ENCODE results near the gene ETNK2. TPM values are rescaled to one million over a fixed set of nuclear protein-coding genes. Genes with fewer than 3 reads are reported as not detected.

Gene ETNK2
- total RNA-seq (2014; rRNA removed; shearing (Covaris generic); ENCODE audit: low replicate concordance): not detected in 2 replicates

GRCh38 chr1:204151552-204152309, at the start of gene ETNK2:
TSS of gene ETNK2 (minus strand) at chr1:204152044. CDS start at chr1:204151852, 192 bp downstream.
- Histone ChIP-seq H3K4me1 (ENCODE audit: low read length) (no peaks in the 10 kb centered on the region), H3K4me3 (ENCODE audit: low read length) (no peak within 1 kb of the TSS), H3K9ac (ENCODE audit: low read length) (no peak within 1 kb of the TSS), H3K9me2 (replicated peaks; ENCODE audit: insufficient read depth, low read length) (no peaks in the 10 kb centered on the region), H3K4me2 (ENCODE audit: low read depth, low read length, poor library complexity, severe bottlenecking) (no peak within 1 kb of the TSS), H3K27ac (ENCODE audit: low read length) (no peak within 1 kb of the TSS), H3K79me2 (ENCODE audit: low read length) (no peaks in the 10 kb centered on the region), H3K36me3 (ENCODE audit: insufficient read depth, low read length) (no peaks in the 10 kb centered on the region), H3K27me3 (ENCODE audit: low read length) (no peaks in the 10 kb centered on the region), H2AFZ (ENCODE audit: low read length) (no peak within 1 kb of the TSS), H4K20me1 (ENCODE audit: insufficient read depth, low read depth, low read length) (no peaks in the 10 kb centered on the region), H3K9me3 (ENCODE audit: low read length) (no peaks in the 10 kb centered on the region)
- no peak for DNase-seq

GRCh38 chr1:204201348-204202040, 49.6 kb upstream of the ETNK2 start:
- Histone ChIP-seq H2AFZ (ENCODE audit: low read length) (no peak overlapping the region), H4K20me1 (ENCODE audit: insufficient read depth, low read depth, low read length) (no peaks in the 10 kb centered on the region), H3K79me2 (ENCODE audit: low read length) (no peaks in the 10 kb centered on the region), H3K27me3 (ENCODE audit: low read length) (no peaks in the 10 kb centered on the region), H3K4me3 (ENCODE audit: low read length) (no peak overlapping the region), H3K9ac (ENCODE audit: low read length) (no peak overlapping the region), H3K27ac (ENCODE audit: low read length) (no peak overlapping the region), H3K4me2 (ENCODE audit: low read depth, low read length, poor library complexity, severe bottlenecking) (no peak overlapping the region), H3K4me1 (ENCODE audit: low read length) (no peaks in the 10 kb centered on the region), H3K36me3 (ENCODE audit: insufficient read depth, low read length) (no peaks in the 10 kb centered on the region), H3K9me2 (replicated peaks; ENCODE audit: insufficient read depth, low read length) (no peaks in the 10 kb centered on the region), H3K9me3 (ENCODE audit: low read length) (no peaks in the 10 kb centered on the region)
- DNase-seq: no peak

- no peak overlapping the region for H3K27ac ChIP-seq (ENCODE audit: low read length)
- H3K4me3 ChIP-seq (ENCODE audit: low read length): no peak overlapping the region
- H3K9me3 ChIP-seq (ENCODE audit: low read length): no peaks in the 10 kb centered on the region
- no peak overlapping the region for H3K9ac ChIP-seq (ENCODE audit: low read length)
- no peaks in the 10 kb centered on the region for H4K20me1 ChIP-seq (ENCODE audit: insufficient read depth, low read depth, low read length)
- H2AFZ ChIP-seq (ENCODE audit: low read length): no peak overlapping the region
- no peaks in the 10 kb centered on the region for H3K4me1 ChIP-seq (ENCODE audit: low read length)
- no peak overlapping the region for H3K4me2 ChIP-seq (ENCODE audit: low read depth, low read length, poor library complexity, severe bottlenecking)
- no peak for DNase-seq
- no peaks in the 10 kb centered on the region for H3K9me2 ChIP-seq (replicated peaks; ENCODE audit: insufficient read depth, low read length)
- H3K27me3 ChIP-seq (ENCODE audit: low read length): no peaks in the 10 kb centered on the region
- no peaks in the 10 kb centered on the region for H3K36me3 ChIP-seq (ENCODE audit: insufficient read depth, low read length)
- no peaks in the 10 kb centered on the region for H3K79me2 ChIP-seq (ENCODE audit: low read length)
These were observed 47.7 kb upstream of the ETNK2 start for GRCh38 chr1:204199579-204199978.

- H3K79me2 ChIP-seq (ENCODE audit: low read length): no peaks in the 10 kb centered on the region
- no peaks in the 10 kb centered on the region for H3K4me1 ChIP-seq (ENCODE audit: low read length)
- H4K20me1 ChIP-seq (ENCODE audit: insufficient read depth, low read depth, low read length): no peaks in the 10 kb centered on the region
- H3K9ac ChIP-seq (ENCODE audit: low read length): no peak overlapping the region
- H3K9me3 ChIP-seq (ENCODE audit: low read length): no peaks in the 10 kb centered on the region
- H3K27me3 ChIP-seq (ENCODE audit: low read length): no peaks in the 10 kb centered on the region
- no peak overlapping the region for H3K4me3 ChIP-seq (ENCODE audit: low read length)
- H3K9me2 ChIP-seq (replicated peaks; ENCODE audit: insufficient read depth, low read length): no peaks in the 10 kb centered on the region
- H3K4me2 ChIP-seq (ENCODE audit: low read depth, low read length, poor library complexity, severe bottlenecking): no peak overlapping the region
- H3K27ac ChIP-seq (ENCODE audit: low read length): no peak overlapping the region
- H3K36me3 ChIP-seq (ENCODE audit: insufficient read depth, low read length): no peaks in the 10 kb centered on the region
- no peak for DNase-seq
- H2AFZ ChIP-seq (ENCODE audit: low read length): no peak overlapping the region
These were observed 46.8 kb upstream of the ETNK2 start for GRCh38 chr1:204198348-204199340.

- Histone ChIP-seq H3K27ac (ENCODE audit: low read length) (no peak overlapping the region), H3K4me1 (ENCODE audit: low read length) (no peaks in the 10 kb centered on the region), H3K4me2 (ENCODE audit: low read depth, low read length, poor library complexity, severe bottlenecking) (no peak overlapping the region), H3K27me3 (ENCODE audit: low read length) (no peaks in the 10 kb centered on the region), H3K79me2 (ENCODE audit: low read length) (no peaks in the 10 kb centered on the region), H3K9ac (ENCODE audit: low read length) (no peak overlapping the region), H3K4me3 (ENCODE audit: low read length) (no peak overlapping the region), H3K9me3 (ENCODE audit: low read length) (no peaks in the 10 kb centered on the region), H2AFZ (ENCODE audit: low read length) (no peak overlapping the region), H3K9me2 (replicated peaks; ENCODE audit: insufficient read depth, low read length) (no peaks in the 10 kb centered on the region), H4K20me1 (ENCODE audit: insufficient read depth, low read depth, low read length) (no peaks in the 10 kb centered on the region), H3K36me3 (ENCODE audit: insufficient read depth, low read length) (no peaks in the 10 kb centered on the region)
- DNase-seq: no peak
These were observed 45.2 kb upstream of the ETNK2 start for GRCh38 chr1:204197068-204197467.

GRCh38 chr1:204196068-204196795, 44.4 kb upstream of the ETNK2 start, which contains the start of gene KISS1:
TSS of gene KISS1 (minus strand) at chr1:204196491. CDS start at chr1:204192876, 3,615 bp downstream.
- Histone ChIP-seq H3K4me2 (ENCODE audit: low read depth, low read length, poor library complexity, severe bottlenecking) (no peak within 1 kb of the TSS), H3K9me2 (replicated peaks; ENCODE audit: insufficient read depth, low read length) (no peaks in the 10 kb centered on the region), H3K9ac (ENCODE audit: low read length) (no peak within 1 kb of the TSS), H3K27me3 (ENCODE audit: low read length) (no peaks in the 10 kb centered on the region), H3K9me3 (ENCODE audit: low read length) (no peaks in the 10 kb centered on the region), H3K79me2 (ENCODE audit: low read length) (no peaks in the 10 kb centered on the region), H4K20me1 (ENCODE audit: insufficient read depth, low read depth, low read length) (no peaks in the 10 kb centered on the region), H3K4me1 (ENCODE audit: low read length) (no peaks in the 10 kb centered on the region), H3K4me3 (ENCODE audit: low read length) (no peak within 1 kb of the TSS), H3K36me3 (ENCODE audit: insufficient read depth, low read length) (no peaks in the 10 kb centered on the region), H3K27ac (ENCODE audit: low read length) (no peak within 1 kb of the TSS), H2AFZ (ENCODE audit: low read length) (no peak within 1 kb of the TSS)
- no peak for DNase-seq

GRCh38 chr1:204194771-204195170, 42.9 kb upstream of the ETNK2 start:
- Histone ChIP-seq H2AFZ (ENCODE audit: low read length) (no peak overlapping the region), H3K9me2 (replicated peaks; ENCODE audit: insufficient read depth, low read length) (no peaks in the 10 kb centered on the region), H3K27ac (ENCODE audit: low read length) (no peak overlapping the region), H3K36me3 (ENCODE audit: insufficient read depth, low read length) (no peaks in the 10 kb centered on the region), H3K9ac (ENCODE audit: low read length) (no peak overlapping the region), H3K79me2 (ENCODE audit: low read length) (no peaks in the 10 kb centered on the region), H3K4me3 (ENCODE audit: low read length) (no peak overlapping the region), H3K4me2 (ENCODE audit: low read depth, low read length, poor library complexity, severe bottlenecking) (no peak overlapping the region), H3K4me1 (ENCODE audit: low read length) (no peaks in the 10 kb centered on the region), H3K27me3 (ENCODE audit: low read length) (no peaks in the 10 kb centered on the region), H4K20me1 (ENCODE audit: insufficient read depth, low read depth, low read length) (no peaks in the 10 kb centered on the region), H3K9me3 (ENCODE audit: low read length) (no peaks in the 10 kb centered on the region)
- DNase-seq: no peak
